ENCODE data around the gene ATN1.

GRCh38 chr12:6977653-6978052, 49.9 kb downstream of the ATN1 start:
- TF ChIP-seq CTCF (IDR thresholded peaks at IDR 0.05) (no peak), POLR2A (IDR thresholded peaks at IDR 0.05) (no peak)
